ENCODE data around the gene CALHM4.

DNA sequence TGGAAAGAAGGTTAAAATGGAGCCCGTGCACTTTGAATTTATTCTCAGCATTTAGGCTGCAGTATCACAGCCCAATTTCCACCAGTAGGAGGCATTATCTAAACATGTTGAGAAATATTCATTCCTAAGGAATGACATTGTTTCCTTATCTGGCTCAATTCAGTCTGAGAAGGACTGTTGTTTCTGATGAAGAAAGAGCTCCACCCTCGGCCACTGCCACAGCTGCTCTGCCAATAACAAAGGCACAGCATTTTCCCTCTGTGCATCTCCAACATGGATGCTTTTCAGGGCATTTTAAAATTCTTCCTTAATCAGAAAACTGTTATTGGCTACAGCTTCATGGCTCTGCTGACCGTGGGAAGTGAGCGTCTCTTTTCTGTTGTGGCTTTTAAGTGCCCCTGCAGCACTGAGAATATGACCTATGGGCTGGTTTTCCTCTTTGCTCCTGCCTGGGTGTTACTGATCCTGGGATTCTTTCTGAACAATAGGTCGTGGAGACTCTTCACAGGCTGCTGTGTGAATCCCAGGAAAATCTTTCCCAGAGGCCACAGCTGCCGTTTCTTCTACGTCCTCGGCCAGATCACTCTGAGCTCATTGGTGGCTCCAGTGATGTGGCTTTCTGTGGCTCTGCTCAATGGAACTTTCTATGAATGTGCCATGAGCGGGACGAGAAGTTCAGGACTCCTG is 42.0 kb upstream of the CALHM4 start, which contains the start of gene CALHM5:
- TF ChIP-seq CTCF (IDR thresholded peaks at IDR 0.05), result peak; percentile 13 to 41
- TF ChIP-seq EP300 (IDR thresholded peaks at IDR 0.05), result no peak
